ENCODE results near the gene CELA2B.

CELA2B gene

GRCh38 chr1:15525050-15526020 lies 49.4 kb downstream of the CELA2B start:
- TF ChIP-seq GLIS3 (CRISPR knock-in tag; IDR thresholded peaks at IDR 0.05): no peak
- TF ChIP-seq CREB5 (CRISPR knock-in tag; IDR thresholded peaks at IDR 0.05; ENCODE audit: low read depth): no peak
- no peak for TF ChIP-seq TOX (CRISPR knock-in tag; IDR thresholded peaks at IDR 0.05; ENCODE audit: borderline replicate concordance)
- peak; percentile 67 for ATAC-seq

- no peak for ATAC-seq
Measured at GRCh38 chr1:15526021-15526489, 50.2 kb downstream of the CELA2B start.

GRCh38 chr1:15526490-15527339 lies 50.8 kb downstream of the CELA2B start, which contains the start of gene DNAJC16:
Gene DNAJC16, plus strand, starts transcription at chr1:15526848. Its CDS starts 2,258 bp downstream, at chr1:15529106.
- ATAC-seq: peak; percentile 80
- TF ChIP-seq PATZ1 (CRISPR knock-in tag; IDR thresholded peaks at IDR 0.05; ENCODE audit: borderline replicate concordance) (peak; percentile 55; the same call in 1 of the 2 replicates), ZC3H10 (CRISPR knock-in tag; IDR thresholded peaks at IDR 0.05) (no peak), SNAI2 (CRISPR knock-in tag; IDR thresholded peaks at IDR 0.05) (no peak)

More at GRCh38 chr1:15526021-15526489, 50.2 kb downstream of the CELA2B start:
- TF ChIP-seq OSR1 (CRISPR knock-in tag; IDR thresholded peaks at IDR 0.05): no peak
- no peak for TF ChIP-seq TSHZ2 (CRISPR knock-in tag; IDR thresholded peaks at IDR 0.05)
- TF ChIP-seq ZNF8 (CRISPR knock-in tag; IDR thresholded peaks at IDR 0.05): no peak
- TF ChIP-seq TOX (CRISPR knock-in tag; IDR thresholded peaks at IDR 0.05; ENCODE audit: borderline replicate concordance): no peak
- TF ChIP-seq RARB (CRISPR knock-in tag; IDR thresholded peaks at IDR 0.05): no peak
- no peak for TF ChIP-seq ESRRG (CRISPR knock-in tag; IDR thresholded peaks at IDR 0.05)
- no peak for TF ChIP-seq GLIS3 (CRISPR knock-in tag; IDR thresholded peaks at IDR 0.05)
- TF ChIP-seq ARNTL (CRISPR knock-in tag; IDR thresholded peaks at IDR 0.05; ENCODE audit: borderline replicate concordance, low read depth): no peak
- no peak for TF ChIP-seq ZFP30 (CRISPR knock-in tag; IDR thresholded peaks at IDR 0.05)
- TF ChIP-seq ZFP3 (CRISPR knock-in tag; IDR thresholded peaks at IDR 0.05): no peak
- TF ChIP-seq CREB5 (CRISPR knock-in tag; IDR thresholded peaks at IDR 0.05; ENCODE audit: low read depth): no peak
- no peak for TF ChIP-seq POU6F1 (CRISPR knock-in tag; IDR thresholded peaks at IDR 0.05; ENCODE audit: borderline replicate concordance, low read depth)
- TF ChIP-seq ZNF70 (CRISPR knock-in tag; IDR thresholded peaks at IDR 0.05): no peak
- no peak for TF ChIP-seq ZNF565 (CRISPR knock-in tag; conservative IDR thresholded peaks at IDR 0.05; ENCODE audit: low read depth)
- TF ChIP-seq CSDC2 (CRISPR knock-in tag; IDR thresholded peaks at IDR 0.05): no peak
- TF ChIP-seq ZC3H10 (CRISPR knock-in tag; IDR thresholded peaks at IDR 0.05): no peak
- TF ChIP-seq BACH2 (CRISPR knock-in tag; IDR thresholded peaks at IDR 0.05; ENCODE audit: borderline replicate concordance): no peak
- no peak for TF ChIP-seq TCF4 (CRISPR knock-in tag; IDR thresholded peaks at IDR 0.05; ENCODE audit: borderline replicate concordance)
- TF ChIP-seq ISL1 (CRISPR knock-in tag; IDR thresholded peaks at IDR 0.05): no peak
- no peak for TF ChIP-seq SNAI2 (CRISPR knock-in tag; IDR thresholded peaks at IDR 0.05)
